H1 (cell line): ENCODE results near the gene PPP1R3F. TPM values are rescaled to one million over a fixed set of nuclear protein-coding genes. Genes with fewer than 3 reads are reported as not detected.

ENCODE experiments used
- TEAD4 ChIP-seq: IDR thresholded peaks from 2 replicates; pipeline ENCODE4 v1.6.1; 2012; ENCODE audit warnings: low read depth, low read length, inconsistent platforms, mixed read lengths
- polyA plus RNA-seq, 7 experiments: library from polyadenylated mRNA; depleted of rRNA in 3 of 7; stranded (reverse) in 5 of 7; unstranded in 2 of 7; fragments of >200 nt in 5 of 7; fragments of 200-250 nt in 2 of 7; gene quantifications; 1 replicate in 5 of 7; 2 replicates in 1 of 7; 4 replicates in 1 of 7; pipeline versions ENCODE4 v1.2.1 to v1.2.3, GENCODE V29; 2011 to 2013; ENCODE audit warnings: missing spikeins in 2 of 7, mixed read lengths in 2 of 7
- total RNA-seq: library from RNA; stranded (reverse); fragmentation: NEBNext Ultra II Directional; extraction: Animal tissue kit (Norgen Biotek cat#: 25700); gene quantifications from 2 replicates; pipeline ENCODE4 v1.2.1, GENCODE V29; 2021

PPP1R3F gene
- total and polyA plus RNA-seq, 2 of the 8 experiments (the other 6 are each of a cell fraction or from before 2014, with no cell fraction given), result 5.1 to 6.8 TPM

DNA sequence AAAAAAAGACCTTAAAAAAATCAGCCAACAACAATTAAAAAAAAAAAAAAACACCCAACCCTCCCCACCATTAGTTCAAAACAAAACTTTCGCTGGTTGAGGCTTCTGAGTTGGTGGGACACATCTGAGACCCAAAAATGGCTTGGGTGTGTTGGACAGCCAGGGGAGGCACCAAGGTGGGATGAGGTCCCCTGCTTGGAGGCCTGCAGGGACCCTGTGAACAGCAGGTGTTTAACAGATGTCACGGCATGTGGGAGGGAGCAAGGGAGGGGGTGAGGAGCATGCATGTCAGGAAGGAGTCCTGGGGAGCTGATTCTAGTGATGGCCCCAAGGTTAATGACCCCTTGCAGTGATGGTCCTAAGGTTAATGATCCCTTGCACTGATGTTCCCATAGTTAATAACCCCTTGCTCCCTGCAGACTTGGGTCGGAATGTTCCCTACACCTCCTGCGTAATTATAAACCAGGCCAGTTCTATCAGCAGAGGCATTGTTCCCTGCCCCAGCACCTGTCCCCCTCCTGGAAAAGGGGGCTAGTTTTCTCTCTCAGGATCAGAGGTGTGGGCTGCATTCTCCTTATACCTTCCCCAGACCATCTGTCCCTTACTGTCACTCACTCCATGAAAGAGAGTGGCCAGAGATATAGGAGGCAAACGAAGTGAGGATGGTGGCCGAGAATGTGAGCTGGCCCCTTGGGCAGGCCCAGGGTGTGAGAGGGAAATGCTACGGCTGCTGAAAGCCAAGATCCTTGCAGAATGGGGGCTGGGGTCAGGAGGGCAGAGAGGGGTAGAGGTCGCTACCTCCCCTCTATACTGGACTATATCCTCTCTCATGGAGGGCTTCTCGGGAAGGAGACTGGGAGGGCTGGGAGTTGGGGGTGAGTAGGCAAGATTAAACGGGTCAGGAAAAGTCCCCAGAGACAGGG lies 2.8 kb upstream of the PPP1R3F start (continued):
- no peak for TF ChIP-seq TEAD4
